GM21576 (cell line): ENCODE measurements around the gene CCAR1.
"Not testable (repeated sequence)": the region's sequence is repeated elsewhere in the genome, so short reads cannot be mapped to it uniquely, and the experiment has no call there.

Experiments used
- ATAC-seq: cut with Tn5 transposase; IDR thresholded peaks from one replicate; pipeline ENCODE4 v1.9.1; 2021; ENCODE audit warnings: mild to moderate bottlenecking, moderate library complexity; ENCODE audit not compliant: unreplicated experiment

CCAR1 gene

GRCh38 chr10:68827592-68827959, 106.5 kb downstream of the CCAR1 start:
- peak; percentile 40 for ATAC-seq

DNA sequence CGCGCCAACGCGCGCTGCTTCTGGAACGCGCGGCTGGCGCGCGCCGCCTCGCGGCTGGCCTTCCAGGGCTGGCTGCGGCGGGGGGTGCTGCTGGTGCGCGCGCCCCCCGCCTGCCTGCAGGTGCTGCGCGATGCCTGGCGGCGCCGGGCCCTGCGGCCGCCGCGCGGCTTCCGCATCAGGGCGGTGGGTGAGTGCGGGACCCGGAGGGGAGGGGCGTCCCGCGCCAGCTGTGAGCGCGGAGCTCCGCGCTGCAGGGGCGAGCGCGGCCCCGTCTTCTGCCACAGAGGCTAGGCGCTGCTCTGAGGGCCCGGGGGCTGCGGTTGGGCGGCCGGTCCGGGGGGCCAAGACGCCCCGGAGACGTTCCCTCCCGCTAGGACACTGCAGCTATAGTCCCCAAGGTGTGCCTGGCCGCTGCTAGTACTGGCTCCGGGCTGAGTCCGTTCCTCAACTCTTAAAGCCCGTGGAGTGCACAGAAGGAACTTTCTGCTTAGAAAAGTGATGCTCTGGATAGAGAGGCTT, 107.1 kb downstream of the CCAR1 start:
- not testable (repeated sequence) for ATAC-seq

GRCh38 chr10:68828833-68829232, 107.8 kb downstream of the CCAR1 start:
- no peak for ATAC-seq

GRCh38 chr10:68829521-68829920, 108.5 kb downstream of the CCAR1 start:
- no peak for ATAC-seq

- ATAC-seq: no peak
Measured at GRCh38 chr10:68829952-68830351, 108.9 kb downstream of the CCAR1 start.

DNA sequence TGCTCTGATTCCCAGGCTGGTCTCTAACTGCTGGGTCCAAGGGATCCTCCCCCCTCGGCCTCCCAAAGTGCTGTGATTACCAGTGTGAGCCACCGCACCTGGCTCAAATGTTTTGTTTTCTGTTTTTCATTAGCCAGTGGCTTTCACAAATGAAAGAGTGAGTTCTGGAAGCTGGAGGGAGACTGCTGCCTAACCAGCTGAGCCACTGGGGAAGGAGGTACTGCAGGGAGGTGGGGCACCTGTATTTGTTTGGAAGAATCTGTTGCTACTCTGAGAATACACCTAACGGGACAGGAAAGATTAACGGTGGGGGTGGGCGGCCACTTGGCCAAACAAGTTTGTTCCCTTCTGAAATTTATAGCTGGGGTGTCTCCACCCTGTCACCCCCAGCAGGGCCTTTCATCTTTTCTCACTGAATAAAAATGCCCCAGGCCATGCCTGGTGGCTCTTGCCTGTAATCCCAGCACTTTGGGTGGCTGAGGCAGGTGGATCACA, 111.0 kb downstream of the CCAR1 start:
- ATAC-seq: no peak

- ATAC-seq: no peak
Measured at GRCh38 chr10:68832601-68833000, 111.6 kb downstream of the CCAR1 start.

GRCh38 chr10:68837626-68838322, 116.7 kb downstream of the CCAR1 start:
- ATAC-seq: no peak

DNA sequence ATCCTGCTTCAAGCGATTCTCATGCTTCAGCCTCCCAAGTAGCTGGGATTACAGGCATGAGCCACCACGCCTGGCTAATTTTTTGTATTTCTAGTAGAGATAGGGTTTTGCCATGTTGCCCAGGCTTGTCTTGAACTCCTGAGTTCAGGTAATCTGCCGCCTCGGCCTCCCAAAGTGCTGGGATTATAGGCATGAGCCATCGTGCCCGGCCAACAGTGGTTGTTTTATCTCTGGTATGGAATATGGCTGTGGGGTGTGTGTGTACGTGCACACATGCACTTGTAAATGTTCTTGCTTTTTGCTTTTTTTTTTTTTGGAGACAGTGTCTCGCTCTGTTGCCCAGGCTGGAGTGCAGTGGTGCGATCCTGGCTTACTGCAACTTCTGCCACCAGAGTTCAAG, 119.6 kb downstream of the CCAR1 start:
- ATAC-seq: not testable (repeated sequence)
